HepG2 (cell line): ENCODE data around the gene PTK7.
"Not testable (repeated sequence)": the region's sequence is repeated elsewhere in the genome, so short reads cannot be mapped to it uniquely, and the experiment has no call there.

Experiments
- ARNT ChIP-seq: fragments of 450-650 bp; IDR thresholded peaks from 2 replicates; pipeline ENCODE4 v1.6.1; 2017
- BORCS8-MEF2B ChIP-seq: sonication (generic); formaldehyde crosslinking; IDR thresholded peaks from 2 replicates; pipeline ENCODE4 v1.8.0; 2022; ENCODE audit warnings: mild to moderate bottlenecking, missing genetic modification reagents
- HDAC1 ChIP-seq: sonication (generic); formaldehyde crosslinking; IDR thresholded peaks from 2 replicates; pipeline ENCODE4 v1.5.1; 2020; ENCODE audit warnings: mild to moderate bottlenecking, missing genetic modification reagents
- HNF1B ChIP-seq: sonication (generic); formaldehyde crosslinking; IDR thresholded peaks from 2 replicates; pipeline ENCODE4 v1.5.1; 2020; ENCODE audit warnings: mild to moderate bottlenecking, moderate library complexity, missing genetic modification reagents
- POLR2AphosphoS5 ChIP-seq: IDR thresholded peaks from 2 replicates; pipeline ENCODE4 v1.6.1; 2012; ENCODE audit warnings: low read depth, low read length

GRCh38 chr6:43131379-43131778 is 55.3 kb downstream of the PTK7 start:
- not testable (repeated sequence) for TF ChIP-seq POLR2AphosphoS5; HNF1B (CRISPR knock-in tag); BORCS8-MEF2B; HDAC1 (CRISPR knock-in tag); ARNT
